Astrocyte (in vitro differentiated cells and primary cell): ENCODE data around the gene BICC1. TPM values are rescaled to one million over a fixed set of nuclear protein-coding genes. Genes with fewer than 3 reads are reported as not detected.

ENCODE experiments used
- DNase-seq: peaks from one replicate; pipeline ENCODE4 v3.0.0-alpha.2; 2010; ENCODE audit warnings: low read depth
- FAIRE-seq: peaks from 2 replicates; lab custom pipeline; 2011; peaks lifted over from hg19 to GRCh38; lab: Jason Lieb, UNC
- H2AFZ ChIP-seq: 2 replicates; pipeline ENCODE4 v1.6.0; 2012; ENCODE audit warnings: low read depth, low read length, inconsistent platforms
- H3K27ac ChIP-seq: 2 replicates; pipeline ENCODE4 v1.5.1; 2011; ENCODE audit warnings: low read depth, low read length, inconsistent platforms
- H3K27me3 ChIP-seq: 2 replicates; pipeline ENCODE4 v1.6.0; 2011; ENCODE audit warnings: low read length, inconsistent platforms; ENCODE audit not compliant: insufficient read depth
- H3K36me3 ChIP-seq: 2 replicates; pipeline ENCODE4 v1.5.1; 2011; ENCODE audit warnings: low read length, inconsistent platforms; ENCODE audit not compliant: insufficient read depth
- H3K4me1 ChIP-seq: 2 replicates; pipeline ENCODE4 v1.5.1; 2011; ENCODE audit warnings: low read length, inconsistent platforms; ENCODE audit not compliant: insufficient read depth
- H3K4me2 ChIP-seq: 2 replicates; pipeline ENCODE4 v1.6.0; 2012; ENCODE audit warnings: low read length, inconsistent platforms
- H3K4me3 ChIP-seq: 2 replicates; pipeline ENCODE4 v1.5.1; 2011; ENCODE audit warnings: low read depth, mild to moderate bottlenecking, low read length, inconsistent platforms; ENCODE audit not compliant: insufficient read depth
- H3K79me2 ChIP-seq: 2 replicates; pipeline ENCODE4 v1.6.0; 2012; ENCODE audit warnings: mild to moderate bottlenecking, low read length, inconsistent platforms; ENCODE audit not compliant: insufficient read depth
- H3K9ac ChIP-seq: 2 replicates; pipeline ENCODE4 v1.6.0; 2012; ENCODE audit warnings: mild to moderate bottlenecking, low read length, inconsistent platforms
- H3K9me3 ChIP-seq: 2 replicates; pipeline ENCODE4 v1.5.1; 2012; ENCODE audit warnings: low read depth, mild to moderate bottlenecking, low read length, inconsistent platforms; ENCODE audit not compliant: insufficient read depth
- H4K20me1 ChIP-seq: 2 replicates; pipeline ENCODE4 v1.6.0; 2012; ENCODE audit warnings: low read length, inconsistent platforms; ENCODE audit not compliant: insufficient read depth
- H3K27ac Mint-ChIP-seq: one replicate; pipeline ENCODE4 v1.8.0; 2021; ENCODE audit warnings: mild to moderate bottlenecking, mixed read lengths; ENCODE audit not compliant: unreplicated experiment
- H3K27me3 Mint-ChIP-seq: one replicate; pipeline ENCODE4 v1.8.0; 2021; ENCODE audit warnings: low read depth, mixed read lengths; ENCODE audit not compliant: unreplicated experiment
- H3K36me3 Mint-ChIP-seq: one replicate; pipeline ENCODE4 v1.8.0; 2021; ENCODE audit warnings: low read depth, mixed read lengths; ENCODE audit not compliant: unreplicated experiment
- H3K4me1 Mint-ChIP-seq: one replicate; pipeline ENCODE4 v1.8.0; 2021; ENCODE audit warnings: low read depth, mixed read lengths; ENCODE audit not compliant: unreplicated experiment
- H3K4me3 Mint-ChIP-seq: one replicate; pipeline ENCODE4 v1.8.0; 2021; ENCODE audit warnings: mild to moderate bottlenecking, moderate library complexity, mixed read lengths; ENCODE audit not compliant: unreplicated experiment
- H3K9me3 Mint-ChIP-seq: one replicate; pipeline ENCODE4 v1.8.0; 2021; ENCODE audit warnings: mild to moderate bottlenecking, mixed read lengths; ENCODE audit not compliant: unreplicated experiment
- EZH2 ChIP-seq: IDR thresholded peaks from 2 replicates; pipeline ENCODE4 v1.6.1; 2012; ENCODE audit warnings: mild to moderate bottlenecking, low read length, inconsistent platforms; ENCODE audit not compliant: insufficient read depth
- total RNA-seq: library from RNA; stranded (reverse); gene quantifications from 2 replicates; pipeline ENCODE4 v1.2.1, GENCODE V29; 2021
- TF ChIP-seq, protein P1 (sequence below): IDR thresholded peaks from 2 replicates; pipeline ENCODE4 v1.5.1; 2011; ENCODE audit warnings: low read depth, mild to moderate bottlenecking, inconsistent platforms, low read length, moderate library complexity; ENCODE audit not compliant: insufficient read depth

BICC1 gene
- total RNA-seq, 1 donor from 2014 or later, result 23.0 TPM

DNA sequence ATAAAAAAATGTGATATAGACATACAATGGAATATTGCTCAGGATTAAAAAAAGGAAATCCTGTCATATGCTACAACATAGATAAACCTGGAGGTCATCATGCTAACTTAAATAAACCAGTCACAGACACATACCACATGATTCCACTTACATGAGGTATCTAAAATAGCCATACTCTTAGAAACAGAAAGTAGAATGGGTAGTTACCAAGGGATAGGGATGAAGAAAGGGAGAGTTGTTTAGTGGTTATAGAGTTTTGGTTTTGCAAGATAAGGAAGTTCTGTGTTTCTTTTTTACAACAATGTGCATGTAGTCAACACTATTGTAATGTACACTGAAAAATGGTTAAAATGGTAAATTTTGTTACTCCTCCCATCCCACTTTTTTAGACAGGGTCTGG lies 30.5 kb downstream of the BICC1 start:
- no peak for FAIRE-seq
- DNase-seq, result no peak
- H3K4me3 ChIP-seq, result no peak overlapping the region
- peaks cover 6% of the 10 kb centered on the region for H3K4me1 ChIP-seq
- Mint-ChIP-seq H3K27ac (no peak overlapping the region), H3K4me3 (no peak overlapping the region), H3K36me3 (peaks cover 5% of the 10 kb centered on the region), H3K4me1 (peaks cover 5% of the 10 kb centered on the region), H3K9me3 (no peaks in the 10 kb centered on the region), H3K27me3 (no peaks in the 10 kb centered on the region)
- H3K27ac ChIP-seq, result no peak overlapping the region
- no peak overlapping the region for H3K9ac ChIP-seq
- no peaks in the 10 kb centered on the region for H3K36me3 ChIP-seq
- H3K79me2 ChIP-seq, result peaks cover 47% of the 10 kb centered on the region
- no peak overlapping the region for H2AFZ ChIP-seq
- TF ChIP-seq, protein P1, sequence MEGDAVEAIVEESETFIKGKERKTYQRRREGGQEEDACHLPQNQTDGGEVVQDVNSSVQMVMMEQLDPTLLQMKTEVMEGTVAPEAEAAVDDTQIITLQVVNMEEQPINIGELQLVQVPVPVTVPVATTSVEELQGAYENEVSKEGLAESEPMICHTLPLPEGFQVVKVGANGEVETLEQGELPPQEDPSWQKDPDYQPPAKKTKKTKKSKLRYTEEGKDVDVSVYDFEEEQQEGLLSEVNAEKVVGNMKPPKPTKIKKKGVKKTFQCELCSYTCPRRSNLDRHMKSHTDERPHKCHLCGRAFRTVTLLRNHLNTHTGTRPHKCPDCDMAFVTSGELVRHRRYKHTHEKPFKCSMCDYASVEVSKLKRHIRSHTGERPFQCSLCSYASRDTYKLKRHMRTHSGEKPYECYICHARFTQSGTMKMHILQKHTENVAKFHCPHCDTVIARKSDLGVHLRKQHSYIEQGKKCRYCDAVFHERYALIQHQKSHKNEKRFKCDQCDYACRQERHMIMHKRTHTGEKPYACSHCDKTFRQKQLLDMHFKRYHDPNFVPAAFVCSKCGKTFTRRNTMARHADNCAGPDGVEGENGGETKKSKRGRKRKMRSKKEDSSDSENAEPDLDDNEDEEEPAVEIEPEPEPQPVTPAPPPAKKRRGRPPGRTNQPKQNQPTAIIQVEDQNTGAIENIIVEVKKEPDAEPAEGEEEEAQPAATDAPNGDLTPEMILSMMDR, result no peak
- no peak for TF ChIP-seq EZH2
- no peaks in the 10 kb centered on the region for H3K27me3 ChIP-seq
- no peak overlapping the region for H3K4me2 ChIP-seq
- peaks cover 50% of the 10 kb centered on the region for H4K20me1 ChIP-seq
- no peaks in the 10 kb centered on the region for H3K9me3 ChIP-seq

DNA sequence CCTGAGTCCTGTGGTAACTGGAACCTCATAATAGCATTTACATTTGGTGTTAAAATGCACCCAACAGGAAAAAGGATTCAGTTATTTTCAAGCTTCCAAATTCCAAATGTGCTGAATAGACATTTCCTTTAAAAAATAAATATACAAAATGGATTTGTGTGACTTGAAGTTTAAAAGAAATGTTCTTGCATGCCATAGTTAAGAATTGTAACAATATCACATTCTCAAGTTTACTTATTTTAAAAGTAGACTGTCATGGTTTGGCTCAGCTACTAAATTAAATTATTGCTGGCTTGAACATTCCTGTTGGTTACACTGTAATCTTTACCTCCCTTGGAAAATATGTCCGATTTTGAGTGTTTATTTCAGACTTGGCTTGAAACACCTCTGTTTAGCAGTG lies 31.5 kb downstream of the BICC1 start:
- no peaks in the 10 kb centered on the region for H3K27me3 Mint-ChIP-seq
- peaks cover 60% of the 10 kb centered on the region for H4K20me1 ChIP-seq
- H3K9me3 ChIP-seq, result no peaks in the 10 kb centered on the region
- DNase-seq (no peak), FAIRE-seq (no peak)
- no peaks in the 10 kb centered on the region for H3K9me3 Mint-ChIP-seq
- no peak overlapping the region for H3K4me3 ChIP-seq
- no peak overlapping the region for H3K4me3 Mint-ChIP-seq
- peaks cover 6% of the 10 kb centered on the region for H3K4me1 ChIP-seq
- TF ChIP-seq, protein P1, result no peak
- TF ChIP-seq EZH2, result no peak
- H2AFZ ChIP-seq, result no peak overlapping the region
- H3K27ac ChIP-seq, result no peak overlapping the region
- H3K9ac ChIP-seq, result no peak overlapping the region
- no peak overlapping the region for H3K4me2 ChIP-seq
- H3K36me3 Mint-ChIP-seq, result no peaks in the 10 kb centered on the region
- H3K36me3 ChIP-seq, result no peaks in the 10 kb centered on the region
- H3K79me2 ChIP-seq, result peaks cover 57% of the 10 kb centered on the region
- no peak overlapping the region for H3K27ac Mint-ChIP-seq
- peaks cover 9% of the 10 kb centered on the region for H3K4me1 Mint-ChIP-seq
- no peaks in the 10 kb centered on the region for H3K27me3 ChIP-seq

DNA sequence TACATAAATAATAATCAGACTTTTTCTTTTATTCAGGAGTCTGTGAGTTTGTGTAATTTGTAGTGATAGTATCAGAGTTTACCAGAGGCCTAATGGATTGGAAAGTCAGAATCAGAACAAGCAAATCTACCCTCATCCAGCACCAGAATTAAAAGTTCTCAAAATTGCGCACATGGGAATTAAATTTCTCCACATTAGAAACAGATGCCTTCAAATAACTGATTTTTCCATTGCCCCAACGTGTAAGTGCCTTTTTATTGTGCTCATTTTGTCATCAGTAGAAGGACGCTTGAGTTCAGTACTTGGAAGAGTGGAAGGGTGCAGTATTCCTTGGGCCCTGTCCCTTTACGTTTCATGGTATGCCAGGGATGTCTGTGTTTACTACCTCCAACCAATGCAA lies 32.8 kb downstream of the BICC1 start:
- peaks cover 9% of the 10 kb centered on the region for H3K4me1 Mint-ChIP-seq
- TF ChIP-seq, protein P1, result no peak
- no peak for TF ChIP-seq EZH2
- Histone ChIP-seq H3K79me2 (peaks cover 69% of the 10 kb centered on the region), H3K4me3 (no peak overlapping the region), H3K9me3 (no peaks in the 10 kb centered on the region), H3K4me1 (peaks cover 6% of the 10 kb centered on the region), H3K27ac (no peak overlapping the region), H3K36me3 (no peaks in the 10 kb centered on the region), H3K9ac (no peak overlapping the region), H2AFZ (no peak overlapping the region), H4K20me1 (peaks cover 64% of the 10 kb centered on the region), H3K4me2 (no peak overlapping the region), H3K27me3 (no peaks in the 10 kb centered on the region)
- no peak for DNase-seq
- no peak overlapping the region for H3K27ac Mint-ChIP-seq
- no peaks in the 10 kb centered on the region for H3K9me3 Mint-ChIP-seq
- no peak overlapping the region for H3K4me3 Mint-ChIP-seq
- no peaks in the 10 kb centered on the region for H3K27me3 Mint-ChIP-seq
- FAIRE-seq, result no peak
- H3K36me3 Mint-ChIP-seq, result no peaks in the 10 kb centered on the region
